Progenitor cell of endocrine pancreas (in vitro differentiated cells): ENCODE measurements around the gene CYB561. TPM values are rescaled to one million over a fixed set of nuclear protein-coding genes. Genes with fewer than 3 reads are reported as not detected.

ENCODE experiments used
- DNase-seq: peaks from one replicate; pipeline ENCODE4 v3.0.0; 2021; ENCODE audit warnings: low spot score; ENCODE audit not compliant: unreplicated experiment
- H3K27ac Mint-ChIP-seq: 2 replicates; pipeline ENCODE4 v1.8.0; 2021; ENCODE audit warnings: mild to moderate bottlenecking, moderate library complexity, mixed read lengths
- H3K27me3 Mint-ChIP-seq: 2 replicates; pipeline ENCODE4 v1.8.0; 2021; ENCODE audit warnings: mixed read lengths
- H3K36me3 Mint-ChIP-seq: 2 replicates; pipeline ENCODE4 v1.8.0; 2022; ENCODE audit warnings: mixed read lengths; ENCODE audit not compliant: insufficient read depth
- H3K4me1 Mint-ChIP-seq: 2 replicates; pipeline ENCODE4 v1.8.0; 2021; ENCODE audit warnings: low read depth, mixed read lengths
- H3K4me3 Mint-ChIP-seq: 2 replicates; pipeline ENCODE4 v1.8.0; 2021; ENCODE audit warnings: low read depth, mild to moderate bottlenecking, moderate library complexity, mixed read lengths
- H3K9me3 Mint-ChIP-seq: 2 replicates; pipeline ENCODE4 v1.8.0; 2021; ENCODE audit warnings: low read depth, mixed read lengths
- long read RNA-seq: library from polyadenylated mRNA; unstranded; transcript quantifications from one replicate; pipeline ENCODE4 v2.0.0, GENCODE V29; 2020
- total RNA-seq: library from RNA; stranded (reverse); gene quantifications from 2 replicates; pipeline ENCODE4 v1.2.1, GENCODE V29; 2021
- TF ChIP-seq, protein P1 (sequence below): fragments of 200-600 bp; sonication (generic); IDR thresholded peaks from one replicate; pipeline ENCODE4 v1.5.0; 2021; ENCODE audit warnings: antibody characterized with exemption, mild to moderate bottlenecking; ENCODE audit not compliant: unreplicated experiment

The CYB561 gene, protein sequence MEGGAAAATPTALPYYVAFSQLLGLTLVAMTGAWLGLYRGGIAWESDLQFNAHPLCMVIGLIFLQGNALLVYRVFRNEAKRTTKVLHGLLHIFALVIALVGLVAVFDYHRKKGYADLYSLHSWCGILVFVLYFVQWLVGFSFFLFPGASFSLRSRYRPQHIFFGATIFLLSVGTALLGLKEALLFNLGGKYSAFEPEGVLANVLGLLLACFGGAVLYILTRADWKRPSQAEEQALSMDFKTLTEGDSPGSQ
- 34.5 and 37.3 TPM in 2 replicates for total RNA-seq
- long read RNA-seq, transcript CYB561-201 (6 exons, 3,001 nt): major isoform, 22 of 30 reads
- long read RNA-seq, partial matches to known transcripts: 0 of 30 reads
- long read RNA-seq, other reads (novel, unspliced or antisense): 6 of 30 reads

GRCh38 chr17:63445954-63446752, at the start of gene CYB561:
TSS of gene CYB561 (minus strand) at chr17:63446306. CDS start at chr17:63437547, 8,759 bp downstream.
- Mint-ChIP-seq H3K4me1 (peaks cover 6% of the 10 kb centered on the region), H3K4me3 (peak within 1 kb of the TSS; percentile 76), H3K27ac (peak within 1 kb of the TSS; percentile 83), H3K36me3 (no peaks in the 10 kb centered on the region), H3K27me3 (peaks cover 9% of the 10 kb centered on the region), H3K9me3 (no peaks in the 10 kb centered on the region)
- DNase-seq: peak; percentile 73
- TF ChIP-seq, protein P1, sequence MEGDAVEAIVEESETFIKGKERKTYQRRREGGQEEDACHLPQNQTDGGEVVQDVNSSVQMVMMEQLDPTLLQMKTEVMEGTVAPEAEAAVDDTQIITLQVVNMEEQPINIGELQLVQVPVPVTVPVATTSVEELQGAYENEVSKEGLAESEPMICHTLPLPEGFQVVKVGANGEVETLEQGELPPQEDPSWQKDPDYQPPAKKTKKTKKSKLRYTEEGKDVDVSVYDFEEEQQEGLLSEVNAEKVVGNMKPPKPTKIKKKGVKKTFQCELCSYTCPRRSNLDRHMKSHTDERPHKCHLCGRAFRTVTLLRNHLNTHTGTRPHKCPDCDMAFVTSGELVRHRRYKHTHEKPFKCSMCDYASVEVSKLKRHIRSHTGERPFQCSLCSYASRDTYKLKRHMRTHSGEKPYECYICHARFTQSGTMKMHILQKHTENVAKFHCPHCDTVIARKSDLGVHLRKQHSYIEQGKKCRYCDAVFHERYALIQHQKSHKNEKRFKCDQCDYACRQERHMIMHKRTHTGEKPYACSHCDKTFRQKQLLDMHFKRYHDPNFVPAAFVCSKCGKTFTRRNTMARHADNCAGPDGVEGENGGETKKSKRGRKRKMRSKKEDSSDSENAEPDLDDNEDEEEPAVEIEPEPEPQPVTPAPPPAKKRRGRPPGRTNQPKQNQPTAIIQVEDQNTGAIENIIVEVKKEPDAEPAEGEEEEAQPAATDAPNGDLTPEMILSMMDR: peak; percentile 76

DNA sequence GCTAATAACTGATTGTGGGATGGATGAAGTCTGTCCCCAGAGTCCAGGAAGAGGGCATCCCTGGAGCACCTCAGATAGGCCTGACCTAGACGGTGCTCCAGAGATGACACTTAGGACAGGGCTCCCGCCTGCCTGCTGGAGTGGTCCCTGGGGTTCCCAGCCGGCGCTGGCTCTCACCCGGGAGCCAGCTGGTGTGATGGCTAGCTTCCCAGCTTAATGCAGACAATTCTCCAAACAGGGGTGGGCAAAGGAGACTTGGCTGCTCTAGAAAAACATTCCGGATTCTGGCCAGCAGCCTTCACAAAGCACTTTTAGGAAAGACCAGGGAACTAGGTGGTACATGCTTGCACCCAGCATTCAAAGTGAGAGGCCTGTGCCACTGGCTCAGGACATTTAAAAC, 49.4 kb upstream of the CYB561 start:
- no peak for DNase-seq
- Mint-ChIP-seq H3K4me1 (peaks cover 4% of the 10 kb centered on the region), H3K4me3 (no peak overlapping the region), H3K9me3 (no peaks in the 10 kb centered on the region), H3K27ac (no peak overlapping the region), H3K27me3 (peaks cover 7% of the 10 kb centered on the region), H3K36me3 (no peaks in the 10 kb centered on the region)
- TF ChIP-seq, protein P1: no peak

- peaks cover 4% of the 10 kb centered on the region for H3K4me1 Mint-ChIP-seq
- no peaks in the 10 kb centered on the region for H3K9me3 Mint-ChIP-seq
- TF ChIP-seq, protein P1: no peak
- no peak overlapping the region for H3K4me3 Mint-ChIP-seq
- H3K36me3 Mint-ChIP-seq: no peaks in the 10 kb centered on the region
- peaks cover 8% of the 10 kb centered on the region for H3K27me3 Mint-ChIP-seq
- DNase-seq: no peak
- H3K27ac Mint-ChIP-seq: no peak overlapping the region
These were observed 48.3 kb upstream of the CYB561 start for GRCh38 chr17:63494300-63494928.

- Mint-ChIP-seq H3K27me3 (peaks cover 10% of the 10 kb centered on the region), H3K4me1 (peaks cover under 1% of the 10 kb centered on the region), H3K9me3 (no peaks in the 10 kb centered on the region), H3K4me3 (no peak overlapping the region), H3K36me3 (no peaks in the 10 kb centered on the region), H3K27ac (no peak overlapping the region)
- TF ChIP-seq, protein P1: no peak
- no peak for DNase-seq
These were observed 47.3 kb upstream of the CYB561 start for GRCh38 chr17:63493411-63493810.

- Mint-ChIP-seq H3K4me3 (no peak overlapping the region), H3K36me3 (no peaks in the 10 kb centered on the region), H3K4me1 (no peaks in the 10 kb centered on the region), H3K27me3 (peaks cover 10% of the 10 kb centered on the region), H3K27ac (peak overlapping the region; percentile 67), H3K9me3 (no peaks in the 10 kb centered on the region)
- DNase-seq: no peak
- TF ChIP-seq, protein P1: no peak
These were observed 46.8 kb upstream of the CYB561 start for GRCh38 chr17:63492940-63493339.
